Small intestine (tissue), 7 donors: ENCODE data around the gene PARP6. TPM values are rescaled to one million over a fixed set of nuclear protein-coding genes. Genes with fewer than 3 reads are reported as not detected.

ENCODE experiments used
- DNase-seq, 2 donors: peaks; one replicate each; pipeline versions ENCODE4 v3.0.0 to v3.0.0-alpha.2; 2013
- FAIRE-seq: peaks from 2 replicates; lab custom pipeline; 2012; peaks lifted over from hg19 to GRCh38; lab: Jason Lieb, UNC
- H3K27ac ChIP-seq, 3 donors: one replicate each; pipeline ENCODE4 v1.5.1; 2013; ENCODE audit warnings: low read length in 2 of 3, mild to moderate bottlenecking in 2 of 3, control low read depth in 1 of 3, inconsistent platforms in 1 of 3, low read depth in 1 of 3, moderate library complexity in 1 of 3
- H3K27me3 ChIP-seq, 3 donors: one replicate each; pipeline ENCODE4 v1.6.1; 2013; ENCODE audit warnings: low read length in 3 of 3, inconsistent platforms in 1 of 3; ENCODE audit not compliant: control insufficient read depth in 3 of 3, insufficient read depth in 3 of 3
- H3K36me3 ChIP-seq, 3 donors: one replicate each; pipeline ENCODE4 v1.6.1; 2013; ENCODE audit warnings: low read length in 3 of 3, inconsistent platforms in 1 of 3, low read depth in 1 of 3, mild to moderate bottlenecking in 1 of 3, moderate library complexity in 1 of 3; ENCODE audit not compliant: control insufficient read depth in 3 of 3, insufficient read depth in 2 of 3
- H3K4me1 ChIP-seq, 3 donors: one replicate each; pipeline ENCODE4 v1.6.1; 2013; ENCODE audit warnings: low read length in 2 of 3, inconsistent platforms in 1 of 3, low read depth in 1 of 3, mild to moderate bottlenecking in 1 of 3, moderate library complexity in 1 of 3; ENCODE audit not compliant: control insufficient read depth in 3 of 3, insufficient read depth in 2 of 3
- H3K4me3 ChIP-seq, 3 donors: one replicate each; pipeline ENCODE4 v1.5.1; 2013; ENCODE audit warnings: low read length in 3 of 3, control low read depth in 1 of 3, inconsistent platforms in 1 of 3, low read depth in 1 of 3, mild to moderate bottlenecking in 1 of 3, moderate library complexity in 1 of 3
- H3K9me3 ChIP-seq, 2 donors: one replicate each; pipeline ENCODE4 v1.6.1; 2013; ENCODE audit warnings: low read depth in 1 of 2, low read length in 1 of 2; ENCODE audit not compliant: control insufficient read depth in 2 of 2, insufficient read depth in 1 of 2
- WGBS, 3 donors: extraction: QIAGEN DNeasy Blood & Tissue Kit; methylation state at CpG; one replicate each; pipeline ENCODE4 v1.1.7; 2013; 5-methylcytosine and 5-hydroxymethylcytosine counted together
- polyA plus RNA-seq, 4 donors: library from polyadenylated mRNA; stranded (reverse) in 3 of 4; unstranded in 1 of 4; fragments of 200-250 nt in 3 of 4; fragments of 120-200 nt in 1 of 4; gene quantifications; one replicate each; pipeline versions ENCODE4 v1.2.1 to v1.2.3, GENCODE V29; 2013
- donor health status: healthy with polysubstance abuse.
- donor health status: control.
- donor health status: control.
- donor health status: Bipolar disorder and iron deficiency.
- donor health status: healthy.

Gene PARP6
- polyA plus RNA-seq, 4 donors, result 22.7 to 81.2 (median 69.2) TPM

GRCh38 chr15:72312605-72313447, 40.5 kb upstream of the PARP6 start:
- 51 to 57% (median 56%) methylated on average over 2 of the region's 2 CpGs for WGBS, 3 donors
- DNase-seq (peak; percentile 61 to 66), FAIRE-seq (no peak)
- no peak overlapping the region for H3K27ac ChIP-seq
- H3K36me3 ChIP-seq, result peaks cover 0 to 4% (median 0%) of the 10 kb centered on the region in 3 donors
- no peak overlapping the region for H3K4me3 ChIP-seq
- no peaks in the 10 kb centered on the region for H3K9me3 ChIP-seq
- no peaks in the 10 kb centered on the region for H3K4me1 ChIP-seq
- no peaks in the 10 kb centered on the region for H3K27me3 ChIP-seq

- H3K36me3 ChIP-seq, result peaks cover 0 to 16% (median 0%) of the 10 kb centered on the region in 3 donors
- H3K27me3 ChIP-seq, result no peaks in the 10 kb centered on the region
- H3K9me3 ChIP-seq, result no peaks in the 10 kb centered on the region
- FAIRE-seq (no peak), DNase-seq (no peak)
- 64 to 77% (median 73%) methylated on average over 5 of the region's 5 CpGs for WGBS, 3 donors
- H3K27ac ChIP-seq, result no peak overlapping the region
- H3K4me3 ChIP-seq, result no peak overlapping the region
- no peaks in the 10 kb centered on the region for H3K4me1 ChIP-seq
Observed at GRCh38 chr15:72307026-72307425, 34.7 kb upstream of the PARP6 start.

- WGBS, 3 donors, result 62 to 86% (median 63%) methylated on average over 10 of the region's 10 CpGs
- no peaks in the 10 kb centered on the region for H3K4me1 ChIP-seq
- no peak for FAIRE-seq
- H3K4me3 ChIP-seq, result no peak overlapping the region
- H3K27ac ChIP-seq, result no peak overlapping the region
- peaks cover 0 to 16% (median 0%) of the 10 kb centered on the region in 3 donors for H3K36me3 ChIP-seq
- no peaks in the 10 kb centered on the region for H3K9me3 ChIP-seq
- no peak for DNase-seq
- no peaks in the 10 kb centered on the region for H3K27me3 ChIP-seq
Observed at GRCh38 chr15:72306211-72306785, 33.9 kb upstream of the PARP6 start.

GRCh38 chr15:72304596-72304995, 32.2 kb upstream of the PARP6 start:
- no peak overlapping the region for H3K27ac ChIP-seq
- no peaks in the 10 kb centered on the region for H3K27me3 ChIP-seq
- WGBS, 3 donors, result 93 to 95% (median 94%) methylated on average over 7 of the region's 7 CpGs
- FAIRE-seq, result no peak
- H3K4me1 ChIP-seq, result no peaks in the 10 kb centered on the region
- DNase-seq, result no peak
- H3K36me3 ChIP-seq, result peaks cover 0 to 13% (median 0%) of the 10 kb centered on the region in 3 donors
- H3K4me3 ChIP-seq, result no peak overlapping the region
- H3K9me3 ChIP-seq, result no peaks in the 10 kb centered on the region

GRCh38 chr15:72302955-72303354, 30.6 kb upstream of the PARP6 start:
- FAIRE-seq (no peak), DNase-seq (no peak)
- Histone ChIP-seq H3K9me3 (no peaks in the 10 kb centered on the region), H3K27ac (no peak overlapping the region), H3K27me3 (no peaks in the 10 kb centered on the region), H3K4me3 (no peak overlapping the region), H3K36me3 (peaks cover 0 to 12% (median 0%) of the 10 kb centered on the region in 3 donors), H3K4me1 (no peaks in the 10 kb centered on the region)
- WGBS, 3 donors, result 59 to 75% (median 68%) methylated on average over 1 of the region's 1 CpG

GRCh38 chr15:72289597-72290325, 17.4 kb upstream of the PARP6 start:
- Histone ChIP-seq H3K4me3 (no peak overlapping the region), H3K4me1 (no peaks in the 10 kb centered on the region), H3K9me3 (no peaks in the 10 kb centered on the region), H3K27ac (no peak overlapping the region), H3K36me3 (peaks cover 0 to 28% (median 0%) of the 10 kb centered on the region in 3 donors), H3K27me3 (no peaks in the 10 kb centered on the region)
- FAIRE-seq (no peak), DNase-seq (no peak)
- WGBS, 3 donors, result 90 to 94% (median 90%) methylated on average over 28 to 52 of the region's 52 CpGs

GRCh38 chr15:72288796-72289596, 16.6 kb upstream of the PARP6 start:
- DNase-seq (no peak), FAIRE-seq (no peak)
- H3K4me3 ChIP-seq, result no peak overlapping the region
- no peaks in the 10 kb centered on the region for H3K27me3 ChIP-seq
- 93 to 94% (median 94%) methylated on average over 38 to 49 of the region's 49 CpGs for WGBS, 3 donors
- no peak overlapping the region for H3K27ac ChIP-seq
- peaks cover 0 to 30% (median 0%) of the 10 kb centered on the region in 3 donors for H3K36me3 ChIP-seq
- H3K9me3 ChIP-seq, result no peaks in the 10 kb centered on the region
- no peaks in the 10 kb centered on the region for H3K4me1 ChIP-seq
